CD14-positive monocyte (primary cell): ENCODE measurements around the gene ETS1. TPM values are rescaled to one million over a fixed set of nuclear protein-coding genes. Genes with fewer than 3 reads are reported as not detected.

Source experiments
- DNase-seq, 3 donors: peaks; one replicate each; pipeline ENCODE4 v3.0.0-alpha.2; 2011 to 2022
- H2AFZ ChIP-seq: 2 replicates; pipeline ENCODE4 v1.6.0; 2012; ENCODE audit warnings: mild to moderate bottlenecking, low read depth, low read length, inconsistent platforms; ENCODE audit not compliant: insufficient read depth, poor library complexity, severe bottlenecking
- H3K27ac ChIP-seq, 2 donors: 1 replicate in 1 of 2; 2 replicates in 1 of 2; pipeline ENCODE4 v1.5.1; 2012 to 2013; ENCODE audit warnings: low read length in 2 of 2, control low read depth in 1 of 2, inconsistent platforms in 1 of 2, low read depth in 1 of 2, mild to moderate bottlenecking in 1 of 2
- H3K27me3 ChIP-seq, 2 donors: one replicate each; pipeline versions ENCODE4 v1.6.0 to v1.6.1; 2011 to 2013; ENCODE audit warnings: low read length in 2 of 2; ENCODE audit not compliant: control insufficient read depth in 2 of 2, insufficient read depth in 2 of 2
- H3K36me3 ChIP-seq, 2 donors: replicated peaks in 1 of 2; 1 replicate in 1 of 2; 2 replicates in 1 of 2; pipeline versions ENCODE4 v1.5.1 to v1.6.1; 2012 to 2013; ENCODE audit warnings: low read length in 2 of 2, control low read depth in 1 of 2, inconsistent platforms in 1 of 2, mild to moderate bottlenecking in 1 of 2; ENCODE audit not compliant: insufficient read depth in 2 of 2, control insufficient read depth in 1 of 2
- H3K4me1 ChIP-seq, 2 donors: 1 replicate in 1 of 2; 2 replicates in 1 of 2; pipeline versions ENCODE4 v1.5.1 to v1.6.1; 2012 to 2013; ENCODE audit warnings: low read length in 2 of 2, control low read depth in 1 of 2, inconsistent platforms in 1 of 2, mild to moderate bottlenecking in 1 of 2, moderate library complexity in 1 of 2; ENCODE audit not compliant: insufficient read depth in 2 of 2, control insufficient read depth in 1 of 2
- H3K4me2 ChIP-seq: replicated peaks from 2 replicates; pipeline ENCODE3; 2012; ENCODE audit warnings: low read length, moderate library complexity, mild to moderate bottlenecking; ENCODE audit not compliant: poor library complexity, severe bottlenecking; ENCODE audit errors: extremely low read depth
- H3K4me3 ChIP-seq, 3 experiments: fragments of 200-600 bp in 1 of 3; sonication (generic) in 1 of 3; replicated peaks in 1 of 3; 1 replicate in 2 of 3; 2 replicates in 1 of 3; pipeline ENCODE4 v1.5.1; 2011 to 2013; ENCODE audit warnings: low read length in 3 of 3, mild to moderate bottlenecking in 3 of 3, control low read depth in 2 of 3, low read depth in 2 of 3, inconsistent platforms in 1 of 3, moderate library complexity in 1 of 3
- H3K79me2 ChIP-seq: 2 replicates; pipeline ENCODE4 v1.6.0; 2012; ENCODE audit warnings: mild to moderate bottlenecking, control low read depth, inconsistent platforms, low read length, moderate library complexity; ENCODE audit not compliant: insufficient read depth
- H3K9ac ChIP-seq: 2 replicates; pipeline ENCODE4 v1.6.0; 2017; ENCODE audit warnings: low read length, mild to moderate bottlenecking; ENCODE audit not compliant: insufficient read depth, poor library complexity, severe bottlenecking
- H3K9me3 ChIP-seq, 2 donors: replicated peaks in 1 of 2; 1 replicate in 1 of 2; 2 replicates in 1 of 2; pipeline versions ENCODE4 v1.5.1 to v1.6.1; 2012 to 2013; ENCODE audit warnings: low read length in 2 of 2, control low read depth in 1 of 2; ENCODE audit not compliant: control insufficient read depth in 1 of 2, insufficient read depth in 1 of 2
- H4K20me1 ChIP-seq: 2 replicates; pipeline ENCODE4 v1.6.0; 2012; ENCODE audit warnings: mild to moderate bottlenecking, low read length, control low read depth, moderate library complexity; ENCODE audit not compliant: insufficient read depth
- H3K27ac Mint-ChIP-seq, 7 donors: one replicate each; pipeline ENCODE4 v1.8.0; 2020; ENCODE audit warnings: mild to moderate bottlenecking in 7 of 7, mixed read lengths in 7 of 7, moderate library complexity in 6 of 7, inconsistent platforms in 2 of 7
- H3K27me3 Mint-ChIP-seq, 3 donors: one replicate each; pipeline ENCODE4 v1.8.0; 2021 to 2022; ENCODE audit warnings: low read depth in 3 of 3, mild to moderate bottlenecking in 3 of 3, mixed read lengths in 3 of 3, moderate library complexity in 3 of 3, inconsistent platforms in 1 of 3
- H3K36me3 Mint-ChIP-seq, 2 donors: one replicate each; pipeline ENCODE4 v1.8.0; 2020; ENCODE audit warnings: mixed read lengths in 2 of 2, inconsistent platforms in 1 of 2, mild to moderate bottlenecking in 1 of 2
- H3K4me1 Mint-ChIP-seq: one replicate; pipeline ENCODE4 v1.8.0; 2020; ENCODE audit warnings: mild to moderate bottlenecking, mixed read lengths
- H3K4me3 Mint-ChIP-seq, 2 donors: one replicate each; pipeline ENCODE4 v1.8.0; 2020; ENCODE audit warnings: mild to moderate bottlenecking in 2 of 2, mixed read lengths in 2 of 2, moderate library complexity in 1 of 2
- H3K9me3 Mint-ChIP-seq, 7 donors: one replicate each; pipeline ENCODE4 v1.8.0; 2020 to 2022; ENCODE audit warnings: mixed read lengths in 7 of 7, mild to moderate bottlenecking in 6 of 7, moderate library complexity in 6 of 7, inconsistent platforms in 2 of 7
- CTCF ChIP-seq: fragments of 200-600 bp; IDR thresholded peaks from one replicate; pipeline ENCODE4 v1.8.0; 2022; ENCODE audit warnings: antibody characterized with exemption, mild to moderate bottlenecking
- WGBS: methylation state at CpG from one replicate; pipeline ENCODE4 v1.1.5; 2013; ENCODE audit warnings: missing lambda C conversion rate; ENCODE audit not compliant: insufficient coverage; 5-methylcytosine and 5-hydroxymethylcytosine counted together
- intact Hi-C, 2 donors: fragments of 100-400 bp; cut with micrococcal nuclease; formaldehyde crosslinking; loops; one replicate each; pipeline versions ENCODE4 v1.15.0 to v1.15.1; 2023
- polyA plus RNA-seq, 3 donors: library from polyadenylated mRNA; depleted of rRNA in 1 of 3; unstranded in 2 of 3; stranded (reverse) in 1 of 3; fragments of 300-500 nt in 2 of 3; fragments of >200 nt in 1 of 3; fragmentation: Illumina TruSeq in 2 of 3; gene quantifications; 1 replicate in 2 of 3; 2 replicates in 1 of 3; pipeline ENCODE4 v1.2.3, GENCODE V29; 2012 to 2021

The ETS1 gene
- polyA plus RNA-seq, 3 donors: 0.67 to 1.6 (median 1.6) TPM

- no peak for DNase-seq
- Histone ChIP-seq H3K27me3 (no peaks in the 10 kb centered on the region), H3K9ac (no peak overlapping the region), H3K27ac (no peak overlapping the region), H3K4me1 (no peaks in the 10 kb centered on the region), H3K79me2 (no peaks in the 10 kb centered on the region), H4K20me1 (no peaks in the 10 kb centered on the region), H3K4me2 (no peak overlapping the region), H3K9me3 (no peaks in the 10 kb centered on the region), H2AFZ (no peak overlapping the region), H3K36me3 (no peaks in the 10 kb centered on the region), H3K4me3 (no peak overlapping the region)
- WGBS: 100% methylated on average over 1 of the region's 3 CpGs
- intact Hi-C loops: no loop called here
- Mint-ChIP-seq H3K36me3 (no peaks in the 10 kb centered on the region), H3K4me3 (no peak overlapping the region), H3K27me3 (no peaks in the 10 kb centered on the region), H3K4me1 (peaks cover 2% of the 10 kb centered on the region), H3K27ac (no peak overlapping the region), H3K9me3 (no peaks in the 10 kb centered on the region)
- no peak for TF ChIP-seq CTCF
Observed at GRCh38 chr11:128603003-128603696, 15.8 kb upstream of the ETS1 start.

GRCh38 chr11:128599729-128600128 lies 12.4 kb upstream of the ETS1 start:
- Mint-ChIP-seq H3K27ac (no peak overlapping the region), H3K4me3 (no peak overlapping the region), H3K36me3 (no peaks in the 10 kb centered on the region), H3K9me3 (peaks cover 0 to 1% (median 0%) of the 10 kb centered on the region in 7 donors), H3K4me1 (peaks cover 2% of the 10 kb centered on the region), H3K27me3 (peaks cover 0 to 1% (median 1%) of the 10 kb centered on the region in 3 donors)
- Histone ChIP-seq H3K27me3 (no peaks in the 10 kb centered on the region), H3K27ac (no peak overlapping the region), H2AFZ (no peak overlapping the region), H3K36me3 (no peaks in the 10 kb centered on the region), H4K20me1 (no peaks in the 10 kb centered on the region), H3K4me3 (no peak overlapping the region), H3K4me1 (no peaks in the 10 kb centered on the region), H3K9me3 (no peaks in the 10 kb centered on the region), H3K4me2 (no peak overlapping the region), H3K9ac (no peak overlapping the region), H3K79me2 (no peaks in the 10 kb centered on the region)
- DNase-seq: no peak
- intact Hi-C loops: no loop called here
- TF ChIP-seq CTCF: no peak
- no CpG with 5 or more reads among the region's 1 CpG for WGBS
